HEK293 (cell line): ENCODE data around the gene UNG.

Experiments used
- CTCF ChIP-seq: fragments of 450-650 bp; formaldehyde crosslinking; IDR thresholded peaks from 2 replicates; pipeline ENCODE4 v1.5.1; 2016; ENCODE audit warnings: missing biosample characterization, missing genetic modification characterization
- EGR2 ChIP-seq: fragments of 450-650 bp; formaldehyde crosslinking; IDR thresholded peaks from 2 replicates; pipeline ENCODE4 v1.5.1; 2016; ENCODE audit warnings: low read depth, missing biosample characterization, missing genetic modification characterization
- GFI1B ChIP-seq: fragments of 450-650 bp; formaldehyde crosslinking; IDR thresholded peaks from 2 replicates; pipeline ENCODE4 v1.5.1; 2016; ENCODE audit warnings: missing biosample characterization, missing genetic modification characterization
- GLIS1 ChIP-seq: fragments of 450-650 bp; formaldehyde crosslinking; IDR thresholded peaks from 2 replicates; pipeline ENCODE4 v1.5.1; 2016; ENCODE audit warnings: missing biosample characterization, missing genetic modification characterization
- KLF10 ChIP-seq: fragments of 450-650 bp; IDR thresholded peaks from 2 replicates; pipeline ENCODE4 v1.5.1; 2018; ENCODE audit warnings: missing biosample characterization, mild to moderate bottlenecking, missing genetic modification characterization
- KLF9 ChIP-seq: fragments of 450-650 bp; formaldehyde crosslinking; IDR thresholded peaks from 2 replicates; pipeline ENCODE4 v1.5.1; 2016; ENCODE audit warnings: missing biosample characterization, missing genetic modification characterization, low read depth
- PRDM2 ChIP-seq: fragments of 450-650 bp; formaldehyde crosslinking; IDR thresholded peaks from 2 replicates; pipeline ENCODE4 v1.5.1; 2016; ENCODE audit warnings: missing biosample characterization, missing genetic modification characterization, borderline replicate concordance
- PRDM4 ChIP-seq: fragments of 450-650 bp; formaldehyde crosslinking; IDR thresholded peaks from 2 replicates; pipeline ENCODE4 v1.5.1; 2017; ENCODE audit warnings: missing biosample characterization, missing genetic modification characterization
- SCRT1 ChIP-seq: fragments of 450-650 bp; formaldehyde crosslinking; IDR thresholded peaks from 2 replicates; pipeline ENCODE4 v1.5.1; 2016; ENCODE audit warnings: missing biosample characterization, missing genetic modification characterization, borderline replicate concordance
- TCF7L2 ChIP-seq: IDR thresholded peaks from 2 replicates; pipeline ENCODE4 v1.6.1; 2011; ENCODE audit warnings: low read depth, mild to moderate bottlenecking, inconsistent platforms, low read length, moderate library complexity, borderline replicate concordance
- ZBTB11 ChIP-seq: fragments of 450-650 bp; formaldehyde crosslinking; conservative IDR thresholded peaks from 2 replicates; pipeline ENCODE4 v1.5.1; 2016; ENCODE audit warnings: low read depth, missing biosample characterization, missing genetic modification characterization
- ZBTB21 ChIP-seq: fragments of 450-650 bp; formaldehyde crosslinking; IDR thresholded peaks from 2 replicates; pipeline ENCODE4 v1.5.1; 2017; ENCODE audit warnings: missing biosample characterization, missing genetic modification characterization
- ZBTB7A ChIP-seq: fragments of 450-650 bp; formaldehyde crosslinking; IDR thresholded peaks from 2 replicates; pipeline ENCODE4 v1.5.1; 2016; ENCODE audit warnings: low read depth, missing biosample characterization, missing genetic modification characterization
- ZNF121 ChIP-seq: fragments of 450-650 bp; formaldehyde crosslinking; IDR thresholded peaks from 2 replicates; pipeline ENCODE4 v1.5.1; 2016; ENCODE audit warnings: missing biosample characterization, missing genetic modification characterization
- ZNF169 ChIP-seq: fragments of 450-650 bp; formaldehyde crosslinking; IDR thresholded peaks from 2 replicates; pipeline ENCODE4 v1.5.1; 2016; ENCODE audit warnings: missing biosample characterization, missing genetic modification characterization
- ZNF2 ChIP-seq: fragments of 450-650 bp; formaldehyde crosslinking; IDR thresholded peaks from 2 replicates; pipeline ENCODE4 v1.5.1; 2016; ENCODE audit warnings: missing biosample characterization, missing genetic modification characterization
- ZNF211 ChIP-seq: fragments of 450-650 bp; formaldehyde crosslinking; IDR thresholded peaks from 2 replicates; pipeline ENCODE4 v1.5.1; 2016; ENCODE audit warnings: low read depth, missing biosample characterization, missing genetic modification characterization
- ZNF248 ChIP-seq: fragments of 450-650 bp; formaldehyde crosslinking; IDR thresholded peaks from 2 replicates; pipeline ENCODE4 v1.5.1; 2017; ENCODE audit warnings: missing biosample characterization, missing genetic modification characterization
- ZNF311 ChIP-seq: fragments of 450-650 bp; formaldehyde crosslinking; IDR thresholded peaks from 2 replicates; pipeline ENCODE4 v1.5.1; 2017; ENCODE audit warnings: missing biosample characterization, missing genetic modification characterization, borderline replicate concordance
- ZNF48 ChIP-seq: fragments of 450-650 bp; formaldehyde crosslinking; IDR thresholded peaks from 2 replicates; pipeline ENCODE4 v1.5.1; 2016; ENCODE audit warnings: missing biosample characterization, missing genetic modification characterization
- ZNF558 ChIP-seq: fragments of 450-650 bp; formaldehyde crosslinking; IDR thresholded peaks from 2 replicates; pipeline ENCODE4 v1.5.1; 2016; ENCODE audit warnings: missing biosample characterization, missing genetic modification characterization
- ZNF580 ChIP-seq: fragments of 450-650 bp; formaldehyde crosslinking; IDR thresholded peaks from 2 replicates; pipeline ENCODE4 v1.5.1; 2016; ENCODE audit warnings: missing biosample characterization, missing genetic modification characterization
- ZNF610 ChIP-seq: fragments of 450-650 bp; formaldehyde crosslinking; IDR thresholded peaks from 2 replicates; pipeline ENCODE4 v1.5.1; 2016; ENCODE audit warnings: missing biosample characterization, missing genetic modification characterization, borderline replicate concordance
- ZNF623 ChIP-seq: fragments of 450-650 bp; formaldehyde crosslinking; IDR thresholded peaks from 2 replicates; pipeline ENCODE4 v1.5.1; 2016; ENCODE audit warnings: missing biosample characterization, missing genetic modification characterization
- ZNF624 ChIP-seq: fragments of 450-650 bp; formaldehyde crosslinking; IDR thresholded peaks from 2 replicates; pipeline ENCODE4 v1.5.1; 2017; ENCODE audit warnings: missing biosample characterization, missing genetic modification characterization
- ZNF707 ChIP-seq: fragments of 450-650 bp; formaldehyde crosslinking; IDR thresholded peaks from 2 replicates; pipeline ENCODE4 v1.5.1; 2016; ENCODE audit warnings: missing biosample characterization, missing genetic modification characterization
- ZNF791 ChIP-seq: fragments of 450-650 bp; formaldehyde crosslinking; IDR thresholded peaks from 2 replicates; pipeline ENCODE4 v1.5.1; 2016; ENCODE audit warnings: missing biosample characterization, missing genetic modification characterization
- ZSCAN23 ChIP-seq: fragments of 450-650 bp; formaldehyde crosslinking; IDR thresholded peaks from 2 replicates; pipeline ENCODE4 v1.5.1; 2016; ENCODE audit warnings: missing biosample characterization, missing genetic modification characterization

UNG gene

GRCh38 chr12:109098183-109098604 lies 797 bp downstream of the UNG start (continued):
- TF ChIP-seq PRDM4 (no peak), ZBTB11 (peak; percentile 26; the same call in 1 of the 2 replicates), ZNF624 (tag by site-specific recombination) (no peak), SCRT1 (no peak), ZBTB21 (tag by site-specific recombination) (no peak), KLF10 (peak; percentile 60), EGR2 (tag by site-specific recombination) (peak; percentile 7; the same call in 1 of the 2 replicates), GLIS1 (tag by site-specific recombination) (no peak), ZNF48 (tag by site-specific recombination) (no peak), ZNF610 (0 out of 2 replicates have a peak, but pooled peaks have one; percentile 31), ZNF791 (tag by site-specific recombination) (no peak), ZNF2 (no peak), CTCF (tag by site-specific recombination) (0 out of 2 replicates have a peak, but pooled peaks have one; percentile 18), ZSCAN23 (tag by site-specific recombination) (no peak), ZNF121 (tag by site-specific recombination) (peak; percentile 38; the same call in 1 of the 2 replicates), ZNF707 (tag by site-specific recombination) (no peak), TCF7L2 (no peak), ZBTB7A (tag by site-specific recombination) (no peak), ZNF211 (tag by site-specific recombination) (no peak), ZNF248 (tag by site-specific recombination) (no peak), ZNF169 (tag by site-specific recombination) (no peak), ZNF623 (tag by site-specific recombination) (no peak), KLF9 (tag by site-specific recombination) (peak; percentile 18), ZNF311 (tag by site-specific recombination) (no peak), PRDM2 (tag by site-specific recombination) (no peak), ZNF558 (tag by site-specific recombination) (no peak), GFI1B (tag by site-specific recombination) (no peak), ZNF580 (tag by site-specific recombination) (no peak)
